ES-I3 (cell line): ENCODE data around the gene CFLAR.
"Not testable (repeated sequence)": the region's sequence is repeated elsewhere in the genome, so short reads cannot be mapped to it uniquely, and the experiment has no call there.

ENCODE experiments used
- H3K36me3 ChIP-seq: 2 replicates; pipeline ENCODE4 v1.6.1; 2013; ENCODE audit warnings: mild to moderate bottlenecking, low read length, control low read depth, moderate library complexity; ENCODE audit not compliant: insufficient read depth
- H3K4me1 ChIP-seq: 2 replicates; pipeline ENCODE4 v1.6.1; 2013; ENCODE audit warnings: mild to moderate bottlenecking, control low read depth, low read length; ENCODE audit not compliant: insufficient read depth
- H3K9ac ChIP-seq: 2 replicates; pipeline ENCODE4 v1.6.1; 2013; ENCODE audit warnings: low read depth, mild to moderate bottlenecking, low read length, moderate library complexity
- H3K9me3 ChIP-seq: 2 replicates; pipeline ENCODE4 v1.6.1; 2013; ENCODE audit warnings: mild to moderate bottlenecking, low read length, moderate library complexity; ENCODE audit not compliant: control insufficient read depth, insufficient read depth

CFLAR gene

DNA sequence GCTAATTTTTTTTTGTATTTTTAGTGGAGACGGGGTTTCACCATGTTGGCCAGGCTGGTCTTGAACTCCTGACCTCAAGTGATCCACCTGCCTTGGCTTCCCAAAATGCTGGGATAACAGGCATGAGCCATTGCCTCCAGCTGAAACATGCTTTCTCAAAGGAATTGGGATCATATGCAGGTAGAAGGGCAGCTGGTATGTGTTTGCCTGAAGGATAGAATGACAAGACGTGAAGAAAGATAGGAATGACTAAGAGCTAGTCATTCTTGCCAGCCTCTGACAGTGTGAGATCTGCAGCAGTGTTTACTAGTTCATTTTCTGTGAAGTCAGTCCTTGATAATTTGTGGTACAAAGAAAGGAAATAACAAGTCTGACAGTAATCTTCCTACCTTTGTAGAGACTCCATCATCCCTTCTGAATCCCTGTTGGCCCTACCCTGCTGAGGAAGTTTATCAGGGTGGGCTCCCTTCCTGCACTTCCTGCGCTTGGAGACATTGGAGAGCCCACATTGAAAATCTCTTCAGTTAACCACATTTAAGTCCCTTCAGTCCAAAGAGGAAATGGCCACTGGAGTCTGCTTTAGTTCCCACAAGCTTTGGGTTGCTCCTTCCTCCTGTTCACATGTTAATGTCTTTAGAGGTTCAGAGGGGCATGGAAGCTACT, 14.7 kb downstream of the CFLAR start:
- no peak overlapping the region for H3K9ac ChIP-seq
- peaks cover 33% of the 10 kb centered on the region for H3K4me1 ChIP-seq
- no peaks in the 10 kb centered on the region for H3K36me3 ChIP-seq
- H3K9me3 ChIP-seq = no peaks in the 10 kb centered on the region

DNA sequence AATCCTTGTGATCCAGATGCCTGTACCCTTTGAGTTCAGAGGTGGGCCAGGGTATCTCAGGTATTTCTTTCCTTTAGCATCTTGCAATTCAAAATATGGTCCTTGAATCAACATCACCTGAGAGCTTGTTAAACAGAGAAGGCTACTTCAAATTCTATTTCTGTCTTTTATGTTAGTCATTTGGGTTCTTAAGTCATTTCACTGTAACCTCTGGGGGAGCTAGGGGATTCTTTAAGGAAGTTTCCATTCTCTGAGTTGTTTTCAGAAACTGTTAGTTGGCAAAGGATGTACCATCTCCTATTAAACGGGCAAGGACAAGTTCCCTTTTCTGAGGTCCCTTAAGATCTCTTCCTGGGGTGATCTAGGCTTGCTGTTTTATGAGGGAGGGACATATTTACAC, 16.6 kb downstream of the CFLAR start:
- H3K4me1 ChIP-seq = peaks cover 24% of the 10 kb centered on the region
- no peak overlapping the region for H3K9ac ChIP-seq
- no peaks in the 10 kb centered on the region for H3K9me3 ChIP-seq
- no peaks in the 10 kb centered on the region for H3K36me3 ChIP-seq

DNA sequence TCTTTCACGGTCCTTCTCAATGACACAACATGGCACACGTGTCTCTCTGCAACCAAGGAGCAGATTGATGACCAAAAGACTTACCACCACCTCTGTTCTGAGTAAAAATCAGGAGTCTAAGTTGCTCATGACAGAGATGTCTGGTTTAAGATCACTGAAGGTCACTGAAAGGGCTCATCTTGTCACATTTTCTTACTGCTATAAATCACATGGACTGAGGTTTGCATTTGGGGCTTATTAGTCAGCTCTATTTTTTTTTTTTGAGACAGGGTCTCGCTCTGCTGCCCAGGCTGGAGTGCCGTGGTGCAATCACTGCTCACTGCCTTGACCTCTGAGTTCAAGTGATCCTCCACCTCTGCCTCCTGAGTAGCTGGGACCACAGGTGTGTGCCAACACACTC, 19.4 kb downstream of the CFLAR start:
- peaks cover 14% of the 10 kb centered on the region for H3K4me1 ChIP-seq
- H3K9ac ChIP-seq = no peak overlapping the region
- no peaks in the 10 kb centered on the region for H3K36me3 ChIP-seq
- no peaks in the 10 kb centered on the region for H3K9me3 ChIP-seq

DNA sequence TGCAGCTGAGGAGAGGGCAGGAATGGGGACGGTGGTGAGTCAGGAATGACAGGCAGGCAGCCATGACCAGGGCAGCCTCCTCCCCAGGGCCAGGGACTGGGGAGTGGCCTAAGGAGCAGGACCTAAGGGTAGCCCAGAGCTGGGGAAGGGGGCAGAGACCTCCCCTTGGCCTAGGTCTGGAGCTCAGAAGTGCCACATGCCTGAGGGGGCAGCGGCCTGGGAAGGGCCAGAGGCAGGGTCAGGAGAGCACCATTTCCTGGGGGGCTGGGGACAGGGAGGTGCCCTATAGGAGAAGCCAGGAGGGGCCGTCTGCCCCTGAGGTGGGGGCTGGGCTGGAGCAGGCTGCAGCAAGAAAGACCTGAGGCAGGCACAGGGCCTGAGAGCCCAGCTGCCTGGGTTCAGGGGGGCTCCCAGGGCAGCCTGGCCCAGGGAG, 20.9 kb downstream of the CFLAR start:
- no peaks in the 10 kb centered on the region for H3K36me3 ChIP-seq

DNA sequence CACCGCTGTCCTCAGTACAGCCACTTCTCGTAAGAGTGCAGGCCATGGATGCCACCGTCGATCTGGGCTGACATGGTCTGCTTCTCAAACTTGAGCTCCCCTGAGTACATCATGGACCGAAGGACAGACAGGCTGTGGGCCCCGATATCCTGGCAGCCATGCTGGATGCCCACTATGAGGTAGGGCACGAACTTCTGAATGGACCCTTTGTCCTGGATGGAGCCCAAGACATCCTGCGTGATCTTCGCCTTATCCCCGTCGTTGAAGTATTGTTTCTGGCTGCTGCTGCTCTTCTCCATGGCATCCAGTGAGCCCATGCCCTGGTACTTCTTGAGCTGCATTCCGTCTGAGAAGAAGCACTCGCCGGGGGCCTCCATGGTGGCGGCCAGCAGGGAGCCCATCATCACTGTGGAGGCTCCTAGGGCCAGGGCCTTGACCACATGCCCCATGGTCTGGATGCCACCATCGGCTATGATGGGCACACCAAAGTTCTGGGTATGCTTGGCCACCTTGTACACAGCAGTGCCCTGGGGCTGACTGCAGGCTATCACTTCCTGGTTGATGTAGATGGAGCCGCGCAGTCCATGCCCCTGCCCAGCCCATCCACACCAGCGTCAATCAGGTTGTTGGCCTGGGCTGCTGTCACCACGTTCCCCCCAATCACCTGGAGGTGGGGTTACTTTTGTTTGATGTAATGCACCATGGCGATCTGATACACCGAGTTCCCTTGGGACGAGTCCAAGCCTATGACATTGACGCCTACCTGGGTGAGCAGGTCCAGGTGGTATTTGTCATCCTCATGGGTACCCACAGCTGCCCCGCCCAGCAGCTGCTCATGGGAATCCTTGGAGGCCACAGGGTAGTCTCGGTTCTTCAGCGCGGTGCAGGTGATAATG, 21.8 kb downstream of the CFLAR start:
- no peaks in the 10 kb centered on the region for H3K36me3 ChIP-seq
- H3K9ac ChIP-seq = no peak overlapping the region
- H3K9me3 ChIP-seq = no peaks in the 10 kb centered on the region
- H3K4me1 ChIP-seq = peaks cover 7% of the 10 kb centered on the region; the same call in 1 of the 2 replicates

More for the DNA sequence above, 20.9 kb downstream of the CFLAR start:
- H3K9me3 ChIP-seq = no peaks in the 10 kb centered on the region
- peaks cover 7% of the 10 kb centered on the region; the same call in 1 of the 2 replicates for H3K4me1 ChIP-seq
- no peak overlapping the region for H3K9ac ChIP-seq

DNA sequence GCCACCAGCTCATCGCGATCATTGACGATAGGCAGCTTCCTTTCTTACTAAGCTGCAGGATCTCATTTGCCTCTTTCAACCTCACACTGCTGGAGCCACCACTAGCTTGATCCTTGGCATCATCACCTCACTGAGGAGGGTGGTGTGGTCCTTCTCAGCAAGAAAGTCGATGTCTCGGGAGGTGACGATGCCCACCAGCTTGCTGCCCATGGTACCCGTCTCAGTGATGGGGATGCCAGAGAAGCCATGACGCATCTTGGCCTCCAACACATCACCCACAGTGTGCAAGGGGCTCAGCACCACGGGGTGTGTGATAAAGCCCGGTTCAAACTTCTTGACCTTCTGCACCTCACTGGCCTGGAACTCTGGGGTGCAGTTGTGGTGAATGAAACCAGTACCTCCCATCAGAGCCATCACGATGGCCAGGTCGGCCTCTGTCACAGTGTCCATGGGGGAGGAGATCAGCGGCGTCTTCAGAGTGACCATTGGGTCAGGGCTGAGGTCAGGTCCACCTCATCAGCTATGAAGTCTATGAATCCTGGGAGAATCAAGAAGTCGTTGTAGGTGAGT, 22.5 kb downstream of the CFLAR start:
- Histone ChIP-seq H3K4me1 (peaks cover 7% of the 10 kb centered on the region; the same call in 1 of the 2 replicates), H3K9me3 (no peaks in the 10 kb centered on the region), H3K9ac (no peak overlapping the region), H3K36me3 (no peaks in the 10 kb centered on the region)

DNA sequence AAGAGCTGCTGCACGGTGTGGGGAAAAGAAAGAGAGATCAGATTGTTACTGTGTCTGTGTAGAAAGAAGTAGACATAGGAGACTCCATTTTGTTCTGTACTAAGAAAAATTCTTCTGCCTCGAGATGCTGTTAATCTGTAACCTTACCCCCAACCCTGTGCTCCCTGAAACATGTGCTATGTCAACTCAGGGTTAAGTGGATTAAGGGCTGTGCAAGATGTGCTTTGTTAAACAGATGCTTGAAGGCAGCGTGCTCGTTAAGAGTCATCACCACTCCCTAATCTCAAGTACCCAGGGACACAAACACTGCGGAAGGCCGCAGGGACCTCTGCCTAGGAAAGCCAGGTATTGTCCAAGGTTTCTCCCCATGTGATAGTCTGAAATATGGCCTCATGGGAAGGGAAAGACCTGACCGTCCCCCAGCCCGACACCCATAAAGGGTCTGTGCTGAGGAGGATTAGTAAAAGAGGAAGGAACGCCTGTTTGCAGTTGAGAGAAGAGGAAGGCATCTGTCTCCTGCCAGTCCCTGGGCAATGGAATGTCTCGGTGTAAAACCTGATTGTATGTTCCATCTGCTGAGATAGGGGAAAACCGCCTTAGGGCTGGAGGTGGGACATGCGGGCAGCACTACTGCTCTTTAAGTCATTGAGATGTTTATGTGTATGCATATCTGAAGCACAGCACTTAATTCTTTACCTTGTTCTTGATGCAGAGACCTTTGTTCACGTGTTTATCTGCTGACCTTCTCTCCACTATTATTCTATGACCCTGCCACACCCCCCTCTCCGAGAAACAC, 23.2 kb downstream of the CFLAR start:
- H3K36me3 ChIP-seq, H3K9me3 ChIP-seq, H3K4me1 ChIP-seq: not testable (repeated sequence)
- peak overlapping the region; percentile 46; the same call in 1 of the 2 replicates for H3K9ac ChIP-seq

DNA sequence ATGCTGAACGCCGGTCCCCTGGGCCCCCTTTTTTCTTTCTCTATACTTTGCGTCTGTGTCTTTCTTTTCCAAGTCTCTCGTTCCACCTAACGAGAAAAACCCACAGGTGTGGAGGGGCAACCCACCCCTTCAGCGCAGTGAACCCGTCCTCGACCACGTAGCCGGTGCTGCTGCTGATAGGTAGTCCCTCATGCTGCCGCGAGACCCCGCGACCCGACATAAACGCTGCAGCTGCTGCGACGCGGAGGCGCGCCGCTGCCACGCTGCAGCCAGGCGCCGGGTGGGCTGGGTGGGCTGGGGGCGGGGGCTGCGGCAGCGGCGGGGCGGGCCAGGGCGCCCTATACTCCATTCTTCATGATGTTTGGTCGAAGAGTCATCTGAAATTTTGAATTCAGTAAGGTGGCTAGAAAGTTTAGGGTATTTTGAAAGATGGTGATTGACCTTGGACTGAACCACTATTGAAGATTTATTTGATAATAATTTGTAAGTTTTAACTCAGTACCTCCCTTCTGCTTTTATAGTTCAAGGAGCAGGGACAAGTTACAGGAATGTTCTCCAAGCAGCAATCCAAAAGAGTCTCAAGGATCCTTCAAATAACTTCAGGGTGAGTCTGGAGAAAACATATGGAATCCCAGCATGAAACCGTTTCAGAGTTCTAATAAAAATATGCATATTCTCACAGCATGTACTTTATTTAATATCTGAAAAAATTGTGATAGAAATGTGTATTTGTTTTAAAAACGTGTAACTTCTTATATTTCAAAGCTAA, 24.1 kb downstream of the CFLAR start:
- H3K36me3 ChIP-seq = no peaks in the 10 kb centered on the region

DNA sequence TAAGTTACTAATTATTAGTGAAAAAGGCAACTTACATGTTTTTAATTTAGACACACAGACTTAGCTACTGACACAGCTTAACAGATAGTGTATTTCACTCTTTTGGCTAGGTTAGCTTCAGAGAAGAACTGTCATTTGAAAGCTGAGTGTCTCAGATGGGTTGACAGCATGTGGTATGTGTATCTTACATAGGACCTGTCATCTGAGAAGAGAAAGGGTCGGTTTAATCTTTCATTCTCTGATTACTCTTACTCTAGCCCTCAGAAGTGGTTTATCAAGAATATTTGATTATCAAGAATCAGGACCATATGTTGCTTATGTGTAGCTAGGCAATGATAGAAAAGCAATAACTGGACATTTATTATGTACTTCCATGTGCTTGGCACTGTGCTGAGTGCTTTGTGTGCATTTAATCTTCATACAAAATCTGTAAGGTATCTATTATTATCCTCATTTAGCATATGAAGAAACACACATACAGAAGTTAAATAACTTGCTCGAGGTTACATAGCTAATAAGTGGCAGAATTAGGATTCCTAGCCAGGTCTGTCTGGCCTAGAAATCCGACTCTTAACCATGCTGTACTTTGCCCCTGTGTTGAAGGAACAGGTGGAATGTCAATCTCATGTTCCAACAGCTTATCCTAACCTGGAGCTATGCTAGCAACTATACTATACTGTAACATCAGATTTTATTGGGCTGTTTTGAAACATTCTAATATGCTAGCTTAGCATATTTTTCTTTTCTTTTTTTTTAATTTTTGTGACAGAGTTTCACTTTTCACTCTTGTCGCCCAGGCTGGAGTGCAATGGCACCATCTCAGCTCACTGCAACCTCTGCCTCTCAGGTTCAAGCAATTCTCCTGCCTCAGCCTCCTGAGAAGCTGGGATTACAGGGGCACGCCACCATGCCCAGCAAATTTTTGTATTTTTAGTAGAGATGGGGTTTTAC, 28.4 kb downstream of the CFLAR start:
- no peaks in the 10 kb centered on the region for H3K9me3 ChIP-seq
- H3K4me1 ChIP-seq = peaks cover 11% of the 10 kb centered on the region
- H3K36me3 ChIP-seq = no peaks in the 10 kb centered on the region; the same call in 1 of the 2 replicates
- H3K9ac ChIP-seq = no peak overlapping the region

More for the DNA sequence above, 24.1 kb downstream of the CFLAR start:
- Histone ChIP-seq H3K9me3 (no peaks in the 10 kb centered on the region), H3K9ac (peak overlapping the region; percentile 46), H3K4me1 (peaks cover 7% of the 10 kb centered on the region; the same call in 1 of the 2 replicates)

DNA sequence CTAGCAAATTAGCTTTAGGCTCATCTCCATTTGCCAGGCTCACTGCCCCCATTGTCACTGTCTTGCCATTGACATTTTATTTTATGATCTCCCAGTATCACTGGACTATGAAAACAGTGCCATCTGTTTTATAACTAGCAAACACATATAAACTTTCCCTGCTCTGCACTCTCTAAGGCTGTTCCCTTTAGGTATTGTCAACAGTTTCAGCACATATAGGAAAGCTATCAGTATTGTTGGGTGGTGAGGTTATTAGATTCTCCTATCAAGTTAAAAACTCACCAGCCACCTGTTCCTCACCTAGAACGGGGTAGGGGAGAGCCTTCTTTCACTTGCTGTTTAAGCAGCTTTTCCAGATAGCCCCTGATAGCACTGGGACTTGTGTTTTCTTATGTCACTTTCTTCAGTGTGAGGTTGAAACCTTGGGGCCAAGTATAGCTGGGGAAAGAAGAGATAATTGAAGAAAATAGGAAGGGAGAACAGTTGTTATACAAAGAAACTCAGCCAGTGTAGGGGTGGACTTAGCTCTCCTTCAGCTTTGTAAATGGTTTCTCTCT, 32.5 kb downstream of the CFLAR start:
- Histone ChIP-seq H3K36me3 (no peaks in the 10 kb centered on the region; the same call in 1 of the 2 replicates), H3K9ac (no peak overlapping the region), H3K4me1 (peaks cover 17% of the 10 kb centered on the region), H3K9me3 (no peaks in the 10 kb centered on the region)

DNA sequence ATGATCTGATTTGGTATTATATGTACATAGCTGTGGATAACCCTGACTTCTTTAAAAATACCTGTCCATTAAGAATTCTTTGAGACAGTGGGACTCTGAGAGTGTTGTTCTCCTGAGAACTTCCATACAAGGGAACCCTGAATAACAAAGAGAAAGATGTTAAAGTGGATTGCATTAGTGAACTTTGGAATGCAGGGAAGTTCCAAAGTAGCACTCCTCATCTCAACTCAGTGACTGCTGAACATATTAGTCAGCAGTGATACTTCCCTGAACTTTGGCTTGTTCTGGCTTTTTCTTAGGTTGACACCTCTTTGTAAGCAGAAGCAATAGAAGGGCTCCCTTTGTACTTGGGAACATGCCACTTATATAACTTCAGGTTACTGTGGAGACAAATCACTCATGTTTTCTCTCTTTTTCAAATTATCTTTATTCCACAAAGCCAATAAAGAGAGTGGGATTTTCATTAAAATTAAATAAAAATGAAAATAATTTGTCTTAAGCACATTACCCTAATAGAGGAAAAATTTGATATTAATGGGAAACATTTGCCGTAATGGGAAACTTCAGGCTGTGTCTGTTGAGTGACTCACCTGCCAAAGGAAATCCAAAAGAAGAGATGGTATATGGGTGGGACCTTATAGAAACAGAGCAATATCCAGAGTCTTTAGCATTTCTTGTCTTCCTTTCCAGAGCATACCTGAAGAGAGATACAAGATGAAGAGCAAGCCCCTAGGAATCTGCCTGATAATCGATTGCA, 33.3 kb downstream of the CFLAR start:
- H3K36me3 ChIP-seq = no peaks in the 10 kb centered on the region; the same call in 1 of the 2 replicates
- no peaks in the 10 kb centered on the region for H3K9me3 ChIP-seq
- peaks cover 17% of the 10 kb centered on the region for H3K4me1 ChIP-seq
- H3K9ac ChIP-seq = no peak overlapping the region

DNA sequence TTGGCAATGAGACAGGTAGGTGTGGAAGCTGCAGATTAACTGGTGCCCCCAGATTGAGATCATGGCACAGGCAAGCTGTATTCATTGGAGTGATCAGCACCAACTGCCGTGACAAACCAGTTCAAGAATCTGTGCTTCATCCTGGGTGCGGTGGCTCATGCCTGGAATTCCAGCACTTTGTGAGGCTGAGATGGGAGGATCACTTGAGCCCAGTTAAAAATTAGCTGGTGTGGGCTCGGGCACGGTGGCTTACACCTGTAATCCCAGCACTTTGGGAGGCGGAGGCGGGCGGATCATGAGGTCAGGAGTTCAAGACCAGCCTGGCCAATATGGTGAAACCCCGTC, 33.8 kb downstream of the CFLAR start:
- not testable (repeated sequence) for H3K36me3 ChIP-seq, H3K9me3 ChIP-seq, H3K9ac ChIP-seq
- H3K4me1 ChIP-seq = peaks cover 17% of the 10 kb centered on the region
